ENCODE data around the gene KRR1.
A peak's percentile ranks its signal among the peaks of the same experiment; 100 is the strongest.
"Not testable (repeated sequence)": the region's sequence is repeated elsewhere in the genome, so short reads cannot be mapped to it uniquely, and the experiment has no call there.

The KRR1 gene

GRCh38 chr12:75455839-75456238, 55.6 kb downstream of the KRR1 start:
- no peak for TF ChIP-seq Cebpa-rat (IDR thresholded peaks at IDR 0.05)
- H3K9me3 ChIP-seq (replicated peaks in 1 of 11), result peaks cover 28 to 57% (median 42%) of the 10 kb centered on the region in 11 experiments
- H3K27me3 ChIP-seq, result no peaks in the 10 kb centered on the region
- peaks cover 0 to 41% (median 5%) of the 10 kb centered on the region in 10 experiments; a peak in 10 of 20 replicates for H3K4me1 ChIP-seq
- no peak overlapping the region for H3K4me3 ChIP-seq
- peaks cover 0 to 11% (median 0%) of the 10 kb centered on the region in 11 experiments; a peak in 1 of 22 replicates for H3K36me3 ChIP-seq
- no peak overlapping the region for H3K9ac ChIP-seq
- H4K20me1 ChIP-seq, result no peaks in the 10 kb centered on the region
- H3K27ac ChIP-seq, result peak overlapping the region in 6 of 11 experiments; percentile 17 to 67 (median 38); a peak in 9 of 22 replicates
- H3K4me2 ChIP-seq, result peak overlapping the region in 4 of 11 experiments; percentile 29 to 52 (median 38); a peak in 6 of 22 replicates

GRCh38 chr12:75452675-75453330, 58.6 kb downstream of the KRR1 start:
- Histone ChIP-seq H3K4me1 (peaks cover 0 to 39% (median 5%) of the 10 kb centered on the region in 10 experiments; a peak in 10 of 20 replicates), H3K9ac (no peak overlapping the region), H3K9me3 (replicated peaks in 1 of 11) (peaks cover 5 to 31% (median 22%) of the 10 kb centered on the region in 11 experiments), H3K4me3 (no peak overlapping the region), H4K20me1 (no peaks in the 10 kb centered on the region), H3K27me3 (no peaks in the 10 kb centered on the region), H3K36me3 (no peaks in the 10 kb centered on the region), H3K27ac (no peak overlapping the region; a peak in 1 of 22 replicates), H3K4me2 (no peak overlapping the region)
- no peak for TF ChIP-seq Cebpa-rat (IDR thresholded peaks at IDR 0.05)

DNA sequence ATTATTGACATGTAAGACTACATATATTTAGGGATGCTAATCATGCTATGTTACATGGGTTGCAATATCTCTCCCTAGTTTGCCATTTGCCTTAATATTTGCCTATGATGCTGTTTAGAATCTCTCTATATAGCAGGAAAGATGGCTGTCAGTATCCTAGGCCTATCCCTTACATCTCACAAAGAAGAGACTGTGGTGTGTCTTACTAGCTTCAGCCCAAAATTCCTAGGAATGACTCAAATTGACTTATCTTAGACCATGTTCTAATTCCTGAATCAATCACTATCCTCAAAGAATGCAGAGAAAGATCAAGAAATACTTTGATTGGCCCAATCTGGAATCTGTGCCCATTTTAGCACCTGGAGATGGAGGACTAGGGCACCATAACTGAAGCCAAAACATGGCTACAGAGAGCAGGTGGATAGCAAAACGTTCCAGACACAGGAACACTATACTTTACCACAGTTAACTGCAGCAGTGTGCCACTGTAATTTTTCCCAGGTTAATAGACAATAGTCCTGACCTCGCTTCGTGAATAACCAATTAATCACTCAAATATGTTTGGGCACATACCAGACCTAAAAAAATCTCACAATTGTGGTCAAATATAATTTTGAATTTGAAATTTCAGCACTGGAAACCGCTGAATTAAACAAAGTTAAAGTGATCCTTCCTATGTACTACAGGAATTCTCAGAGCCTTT, 63.6 kb downstream of the KRR1 start:
- no peak overlapping the region for H3K4me2 ChIP-seq
- H3K9me3 ChIP-seq (replicated peaks in 1 of 11), result no peaks in the 10 kb centered on the region
- H3K9ac ChIP-seq, result no peak overlapping the region
- no peak overlapping the region for H3K4me3 ChIP-seq
- no peaks in the 10 kb centered on the region for H3K27me3 ChIP-seq
- peaks cover 0 to 26% (median 0%) of the 10 kb centered on the region in 10 experiments; a peak in 8 of 20 replicates for H3K4me1 ChIP-seq
- H4K20me1 ChIP-seq, result no peaks in the 10 kb centered on the region
- no peaks in the 10 kb centered on the region for H3K36me3 ChIP-seq
- TF ChIP-seq Cebpa-rat (IDR thresholded peaks at IDR 0.05), result no peak
- no peak overlapping the region for H3K27ac ChIP-seq

GRCh38 chr12:75446857-75447256, 64.6 kb downstream of the KRR1 start:
- H3K9me3 ChIP-seq (replicated peaks in 1 of 11), result peaks cover 0 to 5% (median 3%) of the 10 kb centered on the region in 11 experiments; a peak in 8 of 22 replicates
- H3K9ac ChIP-seq, result no peak overlapping the region
- no peak overlapping the region for H3K4me2 ChIP-seq
- TF ChIP-seq Cebpa-rat (IDR thresholded peaks at IDR 0.05), result no peak
- no peaks in the 10 kb centered on the region for H3K27me3 ChIP-seq
- no peaks in the 10 kb centered on the region for H3K36me3 ChIP-seq
- H3K4me3 ChIP-seq, result no peak overlapping the region
- H3K4me1 ChIP-seq, result peaks cover 0 to 25% (median 0%) of the 10 kb centered on the region in 10 experiments; a peak in 8 of 20 replicates
- H4K20me1 ChIP-seq, result no peaks in the 10 kb centered on the region
- H3K27ac ChIP-seq, result no peak overlapping the region

- H3K4me2 ChIP-seq, result peak overlapping the region in 2 of 11 experiments; percentile 19 to 44; a peak in 3 of 22 replicates
- H3K9me3 ChIP-seq (replicated peaks in 1 of 11), result peaks cover 0 to 19% (median 7%) of the 10 kb centered on the region in 11 experiments; a peak in 9 of 22 replicates
- H3K4me1 ChIP-seq, result peaks cover 0 to 25% (median 0%) of the 10 kb centered on the region in 10 experiments; a peak in 8 of 20 replicates
- H3K36me3 ChIP-seq, H3K27me3 ChIP-seq, H4K20me1 ChIP-seq, H3K4me3 ChIP-seq, H3K27ac ChIP-seq, H3K9ac ChIP-seq: not testable (repeated sequence)
These were observed 66.3 kb downstream of the KRR1 start for GRCh38 chr12:75445137-75445507.

- H3K4me3 ChIP-seq, result no peak overlapping the region
- no peak overlapping the region; a peak in 2 of 22 replicates for H3K27ac ChIP-seq
- TF ChIP-seq Cebpa-rat (IDR thresholded peaks at IDR 0.05), result no peak
- peak overlapping the region in 4 of 11 experiments; percentile 1 to 44 (median 14); a peak in 6 of 22 replicates for H3K4me2 ChIP-seq
- peaks cover 0 to 19% (median 7%) of the 10 kb centered on the region in 11 experiments; a peak in 9 of 22 replicates for H3K9me3 ChIP-seq (replicated peaks in 1 of 11)
- H4K20me1 ChIP-seq, result no peaks in the 10 kb centered on the region
- H3K9ac ChIP-seq, result no peak overlapping the region
- no peaks in the 10 kb centered on the region for H3K27me3 ChIP-seq
- peaks cover 0 to 25% (median 0%) of the 10 kb centered on the region in 10 experiments; a peak in 8 of 20 replicates for H3K4me1 ChIP-seq
- H3K36me3 ChIP-seq, result no peaks in the 10 kb centered on the region
These were observed 66.8 kb downstream of the KRR1 start for GRCh38 chr12:75444429-75445136.

GRCh38 chr12:75443709-75444108, 67.7 kb downstream of the KRR1 start:
- no peak for TF ChIP-seq Cebpa-rat (IDR thresholded peaks at IDR 0.05)
- Histone ChIP-seq H3K36me3 (no peaks in the 10 kb centered on the region), H3K4me3 (no peak overlapping the region), H3K4me1 (peaks cover 0 to 26% (median 1%) of the 10 kb centered on the region in 10 experiments; a peak in 13 of 20 replicates), H3K9ac (no peak overlapping the region), H4K20me1 (no peaks in the 10 kb centered on the region), H3K27me3 (no peaks in the 10 kb centered on the region), H3K9me3 (replicated peaks in 1 of 11) (peaks cover 0 to 19% (median 7%) of the 10 kb centered on the region in 11 experiments; a peak in 9 of 22 replicates), H3K27ac (no peak overlapping the region), H3K4me2 (peak overlapping the region in 3 of 11 experiments; percentile 29 to 44 (median 30); a peak in 5 of 22 replicates)

- peaks cover 5 to 29% (median 14%) of the 10 kb centered on the region in 11 experiments; a peak in 17 of 22 replicates for H3K9me3 ChIP-seq (replicated peaks in 1 of 11)
- not testable (repeated sequence) for H4K20me1 ChIP-seq, H3K27ac ChIP-seq, H3K27me3 ChIP-seq, H3K9ac ChIP-seq, H3K4me3 ChIP-seq, H3K36me3 ChIP-seq, H3K4me2 ChIP-seq
- peaks cover 7 to 38% (median 11%) of the 10 kb centered on the region in 10 experiments; a peak in 17 of 20 replicates for H3K4me1 ChIP-seq
These were observed 69.0 kb downstream of the KRR1 start for GRCh38 chr12:75442454-75442853.

- not testable (repeated sequence) for H3K4me2 ChIP-seq, H3K4me3 ChIP-seq, H3K36me3 ChIP-seq, H3K9ac ChIP-seq, H3K27ac ChIP-seq, H4K20me1 ChIP-seq, H3K27me3 ChIP-seq
- Histone ChIP-seq H3K4me1 (peaks cover 7 to 38% (median 11%) of the 10 kb centered on the region in 10 experiments; a peak in 17 of 20 replicates), H3K9me3 (replicated peaks in 1 of 11) (peaks cover 8 to 35% (median 17%) of the 10 kb centered on the region in 11 experiments; a peak in 20 of 22 replicates)
These were observed 69.5 kb downstream of the KRR1 start for GRCh38 chr12:75441687-75442449.

All from BLaER1 treated with 17β-estradiol and CSF1 and Interleukin-3, amounts not matched to agents 10 nM and 100 nM (cell line).